Measurements from ENCODE around the gene PCOLCE2.

The PCOLCE2 gene

DNA sequence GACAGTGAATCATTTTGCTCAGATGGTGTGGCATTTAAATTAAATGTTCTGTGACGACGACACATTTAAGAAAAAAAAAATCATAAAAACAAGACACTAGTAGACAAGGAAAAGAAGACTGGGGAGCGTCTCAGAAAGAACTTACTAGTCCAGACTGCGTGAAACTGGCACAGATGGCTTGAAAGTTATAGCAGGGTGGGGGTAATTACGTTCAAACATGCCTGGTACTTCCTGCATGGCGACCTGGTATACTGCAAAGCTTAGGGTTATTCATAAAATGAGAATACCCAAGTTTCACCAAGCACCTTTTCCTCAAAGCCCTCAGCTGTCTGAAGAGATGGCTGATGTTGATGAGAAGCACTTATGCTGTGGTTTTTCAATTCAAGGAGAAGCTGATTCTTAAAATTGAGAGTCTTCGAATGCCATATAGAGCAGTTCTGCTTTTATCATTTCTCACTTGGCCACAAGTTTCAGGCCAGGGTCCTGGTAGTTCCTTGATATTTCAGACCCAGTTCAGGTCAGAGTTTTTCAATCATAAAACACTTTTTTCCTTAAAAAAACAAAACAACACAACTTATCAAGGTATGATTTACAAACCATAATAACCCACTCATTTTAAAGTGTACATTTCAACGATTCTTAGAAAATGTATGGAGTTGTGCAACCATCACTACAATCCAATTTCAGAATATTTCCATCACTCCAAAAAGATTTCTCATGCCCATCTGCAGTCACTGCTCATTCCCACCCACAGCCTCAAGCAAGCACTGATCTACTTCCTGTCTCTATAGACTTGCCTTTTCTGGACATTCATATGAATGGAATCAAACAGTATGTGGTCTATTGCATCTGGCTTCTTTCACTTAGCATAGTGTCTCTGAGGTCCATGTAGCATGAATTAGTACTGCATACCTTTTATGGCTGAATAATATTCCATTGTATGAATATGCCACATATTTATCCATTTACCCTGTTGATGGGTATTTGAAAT, 24.7 kb downstream of the PCOLCE2 start:
- DNase-seq (ENCODE audit: low read depth, low spot score): no peak

DNA sequence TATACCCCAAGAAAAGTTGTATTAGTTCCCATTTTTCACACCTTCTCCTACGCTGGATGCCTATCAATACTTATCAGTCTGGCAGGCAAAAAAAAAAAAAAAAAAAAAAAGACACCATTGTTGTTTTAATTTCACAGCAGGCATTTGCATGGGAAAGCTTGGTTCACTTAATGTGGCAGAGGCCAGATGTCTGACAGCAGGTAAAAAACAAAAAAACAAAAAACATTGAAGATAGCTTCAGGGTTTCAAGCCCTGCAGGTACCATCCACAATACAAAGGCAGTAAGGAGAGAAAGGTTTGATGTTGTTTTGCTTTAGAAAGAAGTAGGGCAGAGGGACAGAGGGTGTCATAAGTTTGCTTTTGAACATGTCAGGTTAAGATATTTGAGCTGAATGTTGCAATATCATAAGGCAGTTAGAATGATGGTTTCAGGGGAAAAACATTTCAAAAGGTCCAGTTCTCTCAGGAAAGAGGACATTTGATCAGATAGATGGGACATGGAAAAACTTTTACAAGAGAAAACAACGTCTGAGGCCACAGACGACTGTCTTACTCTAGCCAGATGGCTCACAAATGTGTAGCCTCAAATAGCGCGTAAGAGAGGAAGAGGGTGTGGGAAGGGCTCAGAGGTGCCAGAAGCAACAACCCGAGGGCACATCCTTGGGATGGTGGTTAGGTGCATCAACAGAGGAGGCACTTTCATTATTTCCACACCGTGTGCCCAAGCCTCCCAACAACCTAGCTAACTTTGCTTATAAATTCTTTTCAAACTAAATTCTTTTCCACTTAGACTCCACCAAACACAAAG, 25.7 kb downstream of the PCOLCE2 start:
- no peak for DNase-seq (ENCODE audit: low read depth, low spot score)

DNA sequence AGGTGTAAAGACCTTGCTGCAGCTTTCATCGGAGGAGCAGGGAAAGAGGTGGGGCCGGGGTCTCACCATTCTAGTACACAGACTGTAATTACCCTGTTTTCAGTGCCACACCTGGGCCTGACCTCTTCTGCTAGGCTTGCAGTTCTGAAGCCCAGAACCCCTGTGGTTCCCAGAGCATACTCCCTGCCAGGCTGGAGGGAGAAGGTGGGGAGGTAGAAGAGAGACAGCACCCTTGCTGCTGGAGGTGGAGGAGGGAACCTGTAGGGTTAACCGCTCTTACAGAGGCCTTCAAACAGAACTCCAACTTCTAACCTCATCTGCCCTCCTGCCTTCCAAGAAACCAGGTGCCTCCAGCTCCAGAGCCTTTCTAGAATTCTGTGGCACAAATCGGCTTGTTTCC, 27.0 kb downstream of the PCOLCE2 start:
- DNase-seq (ENCODE audit: low read depth, low spot score): no peak

DNA sequence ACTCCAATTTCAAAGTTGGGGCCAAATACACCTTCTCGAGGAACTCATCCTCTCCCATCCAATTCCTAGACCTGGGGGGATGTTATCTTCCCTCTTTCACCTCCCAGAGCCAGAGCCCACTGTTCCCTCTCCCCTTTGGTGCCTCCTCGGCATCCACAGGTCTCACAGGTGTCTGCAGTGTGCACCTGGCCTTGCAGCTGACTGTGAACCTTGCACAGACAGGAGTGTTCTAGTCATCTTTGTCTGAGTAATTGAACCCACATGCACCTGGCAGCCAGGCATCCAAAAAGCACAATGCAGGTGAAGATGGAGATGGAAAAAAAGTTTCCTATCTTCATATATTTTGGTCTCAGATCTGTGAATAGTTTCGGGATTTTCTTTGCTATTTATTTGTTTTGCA, 30.8 kb downstream of the PCOLCE2 start:
- DNase-seq (ENCODE audit: low read depth, low spot score): no peak

DNA sequence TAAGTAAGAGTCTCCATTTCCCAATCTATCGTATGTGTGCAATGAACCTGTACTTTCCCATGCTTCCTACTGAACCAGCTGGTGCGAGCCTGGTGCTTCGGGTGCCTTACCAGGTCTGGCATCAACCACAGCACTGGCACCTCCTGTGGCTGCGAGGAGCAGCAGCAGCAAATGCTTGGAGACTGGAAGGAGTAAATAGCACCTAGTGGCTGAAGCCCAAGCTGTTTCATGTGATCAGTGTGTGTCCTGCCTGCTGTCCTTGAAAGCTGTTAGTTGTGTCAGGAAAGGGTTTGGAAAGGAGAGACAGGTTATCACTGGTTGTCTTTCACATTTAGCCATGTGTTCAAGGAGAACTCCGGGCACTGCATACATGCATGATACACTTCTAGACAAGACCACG, 31.8 kb downstream of the PCOLCE2 start:
- no peak for DNase-seq (ENCODE audit: low read depth, low spot score)

DNA sequence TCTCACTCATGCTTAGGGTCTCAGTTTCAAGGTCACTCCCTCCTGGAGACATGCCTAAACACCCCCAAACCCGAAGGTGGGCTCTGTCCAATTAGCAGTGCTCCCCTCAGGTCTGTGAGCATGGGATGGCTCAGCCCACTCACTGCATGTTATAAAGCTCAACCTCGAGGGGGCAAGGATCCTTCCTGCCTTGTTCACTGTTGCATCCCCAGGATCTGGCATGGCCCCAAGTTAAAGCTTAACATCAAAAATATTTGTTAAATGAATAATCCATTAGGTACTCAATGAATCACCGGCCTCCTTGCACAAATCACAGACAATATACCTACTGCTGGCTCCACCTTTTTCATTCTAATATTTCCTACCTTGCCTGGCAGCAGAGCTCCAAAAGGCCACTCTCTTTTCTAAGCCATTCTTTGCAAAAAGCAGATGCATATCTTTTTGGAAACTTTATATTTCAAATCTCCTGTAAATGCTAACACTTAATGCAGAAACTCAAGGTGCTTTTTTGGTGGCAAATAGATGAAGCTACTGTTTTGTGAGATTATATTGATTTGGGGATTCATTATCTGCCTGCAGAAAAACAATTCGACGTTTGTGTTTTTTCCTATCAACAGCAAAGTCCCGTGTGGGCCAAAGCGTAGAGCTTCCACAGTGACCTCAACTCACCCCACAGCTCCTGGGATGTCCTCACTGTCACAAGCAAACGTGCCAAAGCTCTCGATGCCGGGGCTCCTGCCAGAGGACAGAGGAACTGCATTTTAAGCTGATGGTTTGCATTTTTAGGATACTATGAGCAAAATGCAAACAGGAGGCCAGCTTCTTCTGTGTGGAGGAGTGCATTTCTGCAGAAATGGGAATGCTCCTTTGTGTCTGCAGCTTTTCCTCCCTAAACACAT, 35.4 kb downstream of the PCOLCE2 start:
- DNase-seq (ENCODE audit: low read depth, low spot score): no peak

DNA sequence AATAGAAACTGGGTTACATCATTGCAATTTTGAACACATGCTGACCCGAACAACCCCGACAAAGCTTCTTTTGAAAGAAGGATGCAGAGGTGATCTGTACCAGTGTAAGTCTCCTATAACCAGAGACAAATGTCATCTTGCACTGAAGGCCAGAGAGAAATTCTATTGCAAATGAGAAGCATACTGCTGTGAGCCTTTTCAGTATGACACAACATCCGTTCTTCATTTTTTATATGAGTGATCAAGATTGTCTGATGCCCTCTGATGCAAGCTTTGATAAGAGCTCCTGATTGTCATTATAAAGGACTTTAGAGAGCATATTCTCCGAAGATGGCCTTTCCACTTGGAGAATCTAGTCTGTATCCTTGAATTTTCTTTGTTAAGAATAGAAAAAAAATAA, 36.9 kb downstream of the PCOLCE2 start:
- DNase-seq (ENCODE audit: low read depth, low spot score): no peak

DNA sequence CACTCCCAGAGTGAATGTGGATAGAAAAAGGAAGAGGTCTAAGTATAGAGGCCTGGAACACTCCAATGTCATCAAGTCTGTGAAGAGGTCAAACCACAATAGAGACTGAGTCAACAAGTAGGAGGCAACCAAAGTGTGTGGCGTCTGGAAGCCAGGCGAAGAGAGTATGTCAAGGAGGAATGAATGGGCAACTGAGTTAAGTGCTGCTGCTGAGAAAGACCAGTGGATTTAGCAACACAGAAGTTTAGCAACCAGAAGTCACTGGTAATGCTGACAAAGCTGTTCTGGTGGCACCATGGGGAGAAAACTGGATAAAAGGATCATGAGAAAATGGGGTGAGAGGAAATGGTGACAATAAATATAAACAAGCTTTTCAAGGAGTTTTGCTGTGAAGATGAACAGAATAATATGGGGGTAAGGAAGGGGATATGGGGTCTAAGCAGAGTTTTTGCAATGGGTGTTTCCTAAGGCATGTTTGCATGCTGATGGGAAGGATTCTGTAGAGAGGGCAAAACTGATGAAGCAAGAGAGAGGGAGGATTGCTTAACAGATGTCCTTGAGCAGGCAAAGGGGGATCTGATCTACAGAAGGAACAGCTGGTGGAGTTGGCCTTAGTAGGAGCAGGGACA, 38.4 kb downstream of the PCOLCE2 start:
- no peak for DNase-seq (ENCODE audit: low read depth, low spot score)

DNA sequence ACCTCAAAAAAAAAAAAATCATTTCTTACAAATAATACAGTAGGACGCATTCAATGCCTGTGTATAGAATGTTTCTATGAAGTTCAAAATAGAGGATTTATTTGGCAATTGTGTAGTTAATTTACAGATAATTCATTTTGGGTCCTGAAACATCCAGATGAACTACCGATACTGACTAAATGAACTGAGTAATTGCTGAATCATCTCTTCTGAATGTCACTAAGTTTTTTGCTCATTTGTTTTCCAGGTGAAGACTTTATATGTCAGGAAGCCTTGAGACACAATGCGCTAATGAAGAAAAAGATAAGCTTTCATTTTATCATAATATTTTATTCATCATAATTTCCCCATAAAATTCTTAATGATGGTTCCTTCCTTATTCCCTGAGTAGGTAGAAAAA, 39.7 kb downstream of the PCOLCE2 start:
- DNase-seq (ENCODE audit: low read depth, low spot score): no peak

DNA sequence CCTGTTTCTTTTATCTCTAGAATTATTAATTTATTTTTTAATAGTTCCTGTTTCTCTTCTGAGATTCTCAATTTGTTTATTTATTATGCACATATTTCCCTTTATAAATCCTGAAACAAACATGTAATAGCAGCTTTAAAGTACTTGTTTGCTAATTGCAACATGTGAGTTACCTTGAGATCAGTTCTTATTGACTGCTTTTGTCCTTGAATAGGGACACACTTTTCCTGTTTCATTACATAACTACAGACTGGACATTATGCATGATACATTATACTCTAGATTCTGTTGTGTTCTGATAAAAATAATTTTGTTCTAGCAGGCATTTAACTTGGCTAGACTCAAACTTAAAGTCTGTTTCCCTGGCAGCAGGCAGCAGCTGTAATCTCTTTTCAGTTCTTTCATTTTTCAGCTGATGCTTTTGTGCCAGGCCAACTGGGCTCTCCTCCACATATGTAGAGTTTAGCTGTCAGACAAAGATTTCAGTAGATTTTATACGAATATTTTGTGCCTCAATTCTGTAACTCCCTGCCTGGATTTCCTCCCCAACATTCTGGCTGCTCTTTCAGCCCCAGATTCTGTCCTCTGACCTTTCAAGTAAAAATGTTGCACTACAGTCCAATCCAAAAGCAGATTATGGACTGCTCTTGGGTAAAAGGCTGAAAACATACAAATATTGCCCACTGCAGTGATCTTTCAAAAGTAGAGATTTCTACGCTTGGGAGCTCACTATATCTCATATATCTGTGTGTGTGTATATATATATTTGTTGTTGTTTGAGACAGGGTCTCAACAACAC, 41.9 kb downstream of the PCOLCE2 start:
- DNase-seq (ENCODE audit: low read depth, low spot score): no peak

DNA sequence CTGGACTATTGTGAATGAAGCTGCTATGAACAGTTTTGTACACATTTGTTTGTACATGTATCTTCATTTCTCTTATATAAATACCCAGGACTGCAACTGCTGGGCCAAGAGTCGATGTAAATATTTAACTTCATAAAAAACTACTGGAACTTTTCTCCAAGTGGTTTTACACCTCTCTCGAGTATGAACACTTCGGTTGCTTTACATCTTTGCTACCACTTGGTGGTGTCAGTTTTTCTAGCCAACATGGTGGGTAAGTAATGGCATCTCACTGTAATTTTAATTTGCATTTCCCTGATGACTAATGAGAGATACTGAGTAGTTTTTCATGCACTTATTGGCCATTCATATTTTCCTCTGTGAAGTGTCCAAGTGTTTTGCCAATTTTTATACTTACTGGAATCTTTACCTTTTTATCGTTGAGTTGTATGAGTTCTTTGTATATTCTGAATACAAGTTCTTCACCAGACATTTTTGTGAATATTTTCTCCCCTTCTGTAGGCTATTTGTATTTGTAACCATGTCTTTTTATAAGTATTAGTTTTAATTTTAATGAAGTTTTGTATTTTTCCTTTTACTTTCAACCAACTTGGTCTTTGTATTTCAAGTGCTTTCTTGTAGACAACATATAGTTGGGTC, 44.4 kb downstream of the PCOLCE2 start:
- no peak for DNase-seq (ENCODE audit: low read depth, low spot score)

DNA sequence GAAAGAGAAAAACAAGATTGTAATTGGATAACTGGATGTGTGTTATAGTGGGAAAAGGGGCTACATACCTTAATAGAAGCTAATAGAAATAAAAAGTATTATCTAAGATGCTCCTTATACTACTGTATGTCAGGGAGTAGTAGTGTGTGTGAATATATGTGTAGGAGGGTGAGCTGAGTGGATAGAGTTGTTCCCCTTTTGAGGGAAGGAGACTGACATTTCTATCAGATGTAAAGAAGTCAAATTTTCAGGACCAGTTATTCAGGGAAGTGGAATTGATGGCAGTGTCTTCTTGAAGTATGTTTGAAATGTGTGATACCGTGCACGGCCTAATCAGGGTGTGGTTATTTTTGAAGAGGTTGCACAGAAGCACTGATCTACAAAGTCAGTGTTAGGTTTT, 49.1 kb downstream of the PCOLCE2 start:
- DNase-seq (ENCODE audit: low read depth, low spot score): no peak

DNA sequence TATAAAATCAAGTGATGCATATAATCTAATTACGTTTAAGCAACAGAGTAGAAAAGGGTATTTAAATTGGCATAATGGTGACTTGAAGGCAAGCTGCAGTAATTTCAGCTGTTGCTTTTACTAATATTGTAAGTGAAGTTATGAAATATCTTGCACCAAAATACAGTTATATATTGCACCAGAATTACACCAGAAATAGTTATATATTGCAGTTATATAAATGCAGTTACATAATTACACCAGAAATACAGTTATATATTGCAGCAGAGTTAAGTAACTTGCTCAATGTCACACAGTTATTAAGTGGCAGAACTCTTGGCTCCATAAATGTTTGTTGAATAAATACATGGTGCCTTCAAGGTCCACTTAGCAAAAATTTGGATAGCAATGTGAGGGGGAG, 51.4 kb downstream of the PCOLCE2 start:
- no peak for DNase-seq (ENCODE audit: low read depth, low spot score)

DNA sequence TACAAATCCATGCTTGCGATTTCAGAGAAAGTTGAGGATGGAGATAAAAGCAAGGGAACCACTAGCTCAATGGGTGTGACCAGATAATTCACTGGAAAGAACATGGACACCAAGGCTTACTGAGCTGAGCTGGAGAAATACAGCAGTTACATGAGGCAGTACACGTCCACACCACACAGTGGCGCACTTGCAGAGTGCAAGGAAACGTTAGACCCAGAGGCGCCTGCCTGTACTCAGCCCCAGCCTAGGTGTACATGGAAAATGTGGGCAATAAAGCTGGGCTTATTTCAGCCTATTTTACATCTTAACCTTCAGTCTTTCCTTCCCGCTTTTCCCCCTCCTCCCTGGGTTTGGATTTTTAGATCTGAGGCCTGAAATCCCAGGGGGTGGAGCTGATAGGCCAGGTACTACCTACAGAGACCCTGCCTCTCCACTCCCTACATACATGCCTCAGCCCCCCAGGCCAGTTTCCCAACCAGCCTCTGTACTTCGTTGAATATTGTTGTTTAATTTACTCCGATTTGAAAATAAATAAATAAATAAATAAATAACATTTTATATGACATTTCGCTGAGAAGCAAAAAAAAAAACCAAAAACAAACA, 60.1 kb downstream of the PCOLCE2 start:
- peak; percentile 9 for DNase-seq (ENCODE audit: low read depth, low spot score)

DNA sequence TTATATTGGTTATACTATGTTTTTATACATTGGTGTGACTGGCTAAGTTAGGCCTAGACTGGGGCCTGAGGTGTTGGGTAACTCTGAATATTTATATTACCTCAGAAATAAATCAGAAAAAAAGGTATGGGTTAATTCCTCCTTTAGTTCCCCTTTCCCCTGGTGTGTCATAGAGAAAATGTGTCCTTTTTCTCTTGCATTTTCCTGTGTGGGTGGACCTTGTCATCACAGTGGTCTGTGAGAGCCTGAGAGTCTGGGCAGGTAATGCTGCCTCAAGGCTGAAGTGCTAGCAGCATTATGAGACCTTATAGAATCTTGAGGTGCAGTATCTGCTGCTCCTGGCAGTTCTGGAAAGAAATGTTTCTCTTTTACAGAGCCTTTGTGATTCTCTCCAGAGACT, 69.7 kb downstream of the PCOLCE2 start:
- DNase-seq (ENCODE audit: low read depth, low spot score): no peak

DNA sequence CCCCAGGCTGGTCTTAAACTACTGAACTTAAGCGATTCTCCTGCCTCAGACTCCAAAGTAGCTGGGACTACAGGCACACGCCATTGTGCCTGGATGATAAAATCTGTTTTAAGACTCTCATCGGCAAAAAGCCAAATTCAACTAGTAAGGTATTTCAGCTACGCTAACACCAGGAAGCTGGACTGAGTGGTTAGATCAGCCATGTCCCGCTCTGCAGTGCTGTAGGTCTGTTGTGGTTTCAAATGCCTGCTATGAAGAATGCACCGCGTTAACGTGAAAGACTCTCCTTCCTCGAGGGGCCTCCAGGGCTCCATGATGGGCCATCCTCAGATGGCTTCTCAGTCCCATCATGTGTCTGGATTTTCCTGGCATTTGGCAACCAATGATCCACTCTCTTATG, 70.2 kb downstream of the PCOLCE2 start:
- no peak for DNase-seq (ENCODE audit: low read depth, low spot score)

DNA sequence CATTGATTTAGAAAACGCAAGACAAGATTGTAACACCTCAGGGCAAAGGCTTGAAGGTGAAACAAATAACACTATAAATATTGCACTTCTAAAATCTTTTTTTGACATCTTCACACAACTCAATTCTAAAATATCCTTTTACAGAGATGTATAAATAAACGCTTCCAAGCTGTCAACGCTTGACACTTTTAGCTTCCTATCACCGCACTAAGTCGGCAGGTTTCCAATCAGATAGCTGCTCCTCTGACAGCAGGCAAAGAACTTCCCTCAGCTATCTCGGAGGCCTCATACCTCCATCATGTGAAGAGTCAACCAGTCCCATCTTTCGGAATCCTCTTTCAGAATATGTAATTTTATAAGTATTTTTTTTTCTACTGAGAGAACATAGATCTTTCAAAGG, 71.0 kb downstream of the PCOLCE2 start:
- DNase-seq (ENCODE audit: low read depth, low spot score): no peak

DNA sequence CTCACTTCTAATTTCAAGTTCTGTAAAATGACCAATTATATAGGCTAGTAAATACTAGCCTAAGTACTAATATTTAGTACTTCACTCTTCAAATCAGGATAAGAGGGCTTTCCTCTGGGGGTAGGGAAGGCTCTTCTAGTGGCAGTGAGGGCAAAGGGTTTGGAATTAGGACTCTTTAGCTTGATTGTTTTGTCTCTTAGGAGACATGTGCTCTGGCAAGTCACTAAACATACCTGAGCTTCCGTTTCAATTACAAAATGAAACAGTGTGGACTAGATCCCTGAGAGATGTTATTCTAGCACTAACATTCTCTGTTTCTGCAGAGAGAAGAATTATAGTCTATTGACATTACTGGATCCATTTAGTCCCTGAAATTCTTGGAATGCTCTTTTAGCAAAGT, 71.5 kb downstream of the PCOLCE2 start:
- no peak for DNase-seq (ENCODE audit: low read depth, low spot score)

DNA sequence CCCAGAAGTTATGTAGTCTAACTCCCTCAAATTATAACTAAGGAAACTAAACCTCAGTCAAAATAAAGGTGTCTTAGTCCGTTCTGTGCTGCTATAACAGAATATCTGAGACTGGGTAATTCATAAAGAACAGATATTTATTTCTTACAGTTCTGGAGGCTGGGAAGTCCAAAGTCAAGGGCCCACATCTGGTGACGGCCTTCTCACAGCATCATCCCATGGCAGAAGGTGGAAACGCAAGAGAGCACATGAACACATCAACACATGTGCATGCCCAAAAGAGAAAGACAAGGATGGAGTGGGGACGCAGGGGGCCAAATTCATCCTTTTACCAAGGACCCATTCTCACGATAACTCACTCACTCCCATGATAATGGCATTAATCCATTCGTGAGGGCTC, 73.1 kb downstream of the PCOLCE2 start:
- DNase-seq (ENCODE audit: low read depth, low spot score): no peak

DNA sequence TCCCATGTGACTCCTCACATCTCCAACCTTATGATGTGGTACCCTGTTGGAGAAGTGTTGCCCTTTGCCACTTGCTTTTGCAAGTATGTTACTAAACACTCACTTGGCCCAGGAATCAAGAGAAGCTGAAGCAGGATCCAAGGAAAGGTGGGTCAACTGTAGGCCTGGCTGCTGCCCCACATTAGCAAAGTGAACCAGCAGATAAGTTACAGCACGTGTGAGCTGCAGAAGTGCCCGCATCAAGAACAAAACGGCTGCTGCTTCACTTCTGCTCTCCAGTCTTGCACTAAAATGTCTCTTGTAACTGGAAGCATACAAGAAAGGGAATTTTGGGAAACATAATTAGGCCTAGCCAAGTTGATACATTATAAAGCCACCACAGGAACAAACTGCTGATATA, 79.6 kb downstream of the PCOLCE2 start:
- DNase-seq (ENCODE audit: low read depth, low spot score): no peak

All from activated naive CD8-positive, alpha-beta T cell treated with anti-CD3 and anti-CD28 coated beads, Interleukin-2, amount 50 U/mL, for 16 hours (primary cell).